ENCODE data around the gene CYYR1. TPM values are rescaled to one million over a fixed set of nuclear protein-coding genes. Genes with fewer than 3 reads are reported as not detected.

CYYR1 gene
- total RNA-seq, 1 donor from 2014 or later, result 21.6 TPM

GRCh38 chr21:26508903-26509302, 64.2 kb downstream of the CYYR1 start:
- no peak overlapping the region for H3K27ac Mint-ChIP-seq
- H3K9me3 Mint-ChIP-seq, result no peaks in the 10 kb centered on the region
- TF ChIP-seq, protein P1, sequence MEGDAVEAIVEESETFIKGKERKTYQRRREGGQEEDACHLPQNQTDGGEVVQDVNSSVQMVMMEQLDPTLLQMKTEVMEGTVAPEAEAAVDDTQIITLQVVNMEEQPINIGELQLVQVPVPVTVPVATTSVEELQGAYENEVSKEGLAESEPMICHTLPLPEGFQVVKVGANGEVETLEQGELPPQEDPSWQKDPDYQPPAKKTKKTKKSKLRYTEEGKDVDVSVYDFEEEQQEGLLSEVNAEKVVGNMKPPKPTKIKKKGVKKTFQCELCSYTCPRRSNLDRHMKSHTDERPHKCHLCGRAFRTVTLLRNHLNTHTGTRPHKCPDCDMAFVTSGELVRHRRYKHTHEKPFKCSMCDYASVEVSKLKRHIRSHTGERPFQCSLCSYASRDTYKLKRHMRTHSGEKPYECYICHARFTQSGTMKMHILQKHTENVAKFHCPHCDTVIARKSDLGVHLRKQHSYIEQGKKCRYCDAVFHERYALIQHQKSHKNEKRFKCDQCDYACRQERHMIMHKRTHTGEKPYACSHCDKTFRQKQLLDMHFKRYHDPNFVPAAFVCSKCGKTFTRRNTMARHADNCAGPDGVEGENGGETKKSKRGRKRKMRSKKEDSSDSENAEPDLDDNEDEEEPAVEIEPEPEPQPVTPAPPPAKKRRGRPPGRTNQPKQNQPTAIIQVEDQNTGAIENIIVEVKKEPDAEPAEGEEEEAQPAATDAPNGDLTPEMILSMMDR (conservative IDR thresholded peaks at IDR 0.05), result no peak
- H3K4me3 Mint-ChIP-seq, result no peak overlapping the region
- no peaks in the 10 kb centered on the region for H3K27me3 Mint-ChIP-seq
- no peaks in the 10 kb centered on the region for H3K36me3 Mint-ChIP-seq
- no peak for DNase-seq (ENCODE audit: extremely low spot score, unreplicated experiment)
- H3K4me1 Mint-ChIP-seq (ENCODE audit: unreplicated experiment), result peaks cover 4% of the 10 kb centered on the region

DNA sequence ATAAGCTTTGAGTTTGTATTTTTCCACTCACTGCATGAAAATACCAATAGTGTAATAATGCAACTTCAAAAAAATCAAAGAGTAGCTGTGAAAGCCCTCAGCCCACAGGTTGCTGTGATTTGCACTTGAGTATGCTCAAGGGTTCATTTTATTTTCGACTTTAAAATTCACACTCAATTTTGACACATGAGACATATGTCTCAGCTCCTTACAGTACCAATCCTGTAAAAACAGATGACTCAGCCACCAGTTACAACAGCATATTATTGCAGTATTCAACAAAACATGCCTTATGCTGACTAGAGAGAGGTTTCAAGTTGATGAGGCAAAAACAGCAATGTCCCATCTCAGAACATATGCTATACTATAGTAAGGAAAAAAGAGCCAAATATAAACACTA, 66.1 kb downstream of the CYYR1 start:
- H3K4me1 Mint-ChIP-seq (ENCODE audit: unreplicated experiment), result peaks cover 4% of the 10 kb centered on the region
- H3K27me3 Mint-ChIP-seq, result no peaks in the 10 kb centered on the region
- no peak overlapping the region for H3K27ac Mint-ChIP-seq
- TF ChIP-seq, protein P1 (conservative IDR thresholded peaks at IDR 0.05), result no peak
- no peak for DNase-seq (ENCODE audit: extremely low spot score, unreplicated experiment)
- H3K36me3 Mint-ChIP-seq, result no peaks in the 10 kb centered on the region
- no peaks in the 10 kb centered on the region for H3K9me3 Mint-ChIP-seq
- no peak overlapping the region for H3K4me3 Mint-ChIP-seq

GRCh38 chr21:26505211-26505610, 67.9 kb downstream of the CYYR1 start:
- TF ChIP-seq, protein P1 (conservative IDR thresholded peaks at IDR 0.05), result no peak
- peaks cover 4% of the 10 kb centered on the region for H3K4me1 Mint-ChIP-seq (ENCODE audit: unreplicated experiment)
- no peak for DNase-seq (ENCODE audit: extremely low spot score, unreplicated experiment)
- H3K4me3 Mint-ChIP-seq, result no peak overlapping the region
- H3K27ac Mint-ChIP-seq, result no peak overlapping the region
- H3K36me3 Mint-ChIP-seq, result peaks cover 6% of the 10 kb centered on the region
- H3K9me3 Mint-ChIP-seq, result no peaks in the 10 kb centered on the region
- H3K27me3 Mint-ChIP-seq, result no peaks in the 10 kb centered on the region

- DNase-seq (ENCODE audit: extremely low spot score, unreplicated experiment), result no peak
- peaks cover 6% of the 10 kb centered on the region for H3K36me3 Mint-ChIP-seq
- H3K27ac Mint-ChIP-seq, result no peak overlapping the region
- H3K27me3 Mint-ChIP-seq, result peaks cover under 1% of the 10 kb centered on the region
- peaks cover under 1% of the 10 kb centered on the region for H3K9me3 Mint-ChIP-seq
- TF ChIP-seq, protein P1 (conservative IDR thresholded peaks at IDR 0.05), result no peak
- H3K4me3 Mint-ChIP-seq, result no peak overlapping the region
- peaks cover 4% of the 10 kb centered on the region for H3K4me1 Mint-ChIP-seq (ENCODE audit: unreplicated experiment)
Observed at GRCh38 chr21:26503414-26503813, 69.7 kb downstream of the CYYR1 start.

DNA sequence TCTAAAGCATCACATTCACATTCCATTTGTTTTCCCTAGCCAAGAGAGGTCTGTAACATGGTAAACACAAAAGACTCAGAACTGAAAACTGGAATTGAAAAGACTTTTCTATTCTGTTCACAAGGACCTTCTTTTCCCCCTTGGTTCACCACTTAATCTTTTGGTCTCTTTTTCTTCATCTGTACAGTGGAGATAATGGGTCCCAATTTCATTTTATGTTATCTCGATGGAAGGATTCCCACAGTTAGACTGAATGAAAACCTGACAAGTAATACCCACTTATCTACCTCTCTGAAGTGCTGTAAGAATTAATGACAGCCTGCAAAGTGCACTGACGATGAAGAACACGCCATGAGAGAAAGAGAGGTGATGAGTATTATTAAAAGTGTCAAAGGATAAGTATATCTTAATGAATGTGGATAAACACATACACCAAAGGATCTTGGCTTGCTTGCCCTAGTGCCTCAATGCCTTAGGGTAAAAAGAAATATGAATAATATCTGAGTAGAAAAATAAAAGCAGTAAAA, 71.5 kb downstream of the CYYR1 start:
- no peak for DNase-seq (ENCODE audit: extremely low spot score, unreplicated experiment)
- peaks cover 4% of the 10 kb centered on the region for H3K27me3 Mint-ChIP-seq
- H3K36me3 Mint-ChIP-seq, result peaks cover 9% of the 10 kb centered on the region
- H3K4me3 Mint-ChIP-seq, result no peak overlapping the region
- H3K4me1 Mint-ChIP-seq (ENCODE audit: unreplicated experiment), result peaks cover 4% of the 10 kb centered on the region
- no peak overlapping the region for H3K27ac Mint-ChIP-seq
- TF ChIP-seq, protein P1 (conservative IDR thresholded peaks at IDR 0.05), result no peak
- H3K9me3 Mint-ChIP-seq, result peaks cover 4% of the 10 kb centered on the region

DNA sequence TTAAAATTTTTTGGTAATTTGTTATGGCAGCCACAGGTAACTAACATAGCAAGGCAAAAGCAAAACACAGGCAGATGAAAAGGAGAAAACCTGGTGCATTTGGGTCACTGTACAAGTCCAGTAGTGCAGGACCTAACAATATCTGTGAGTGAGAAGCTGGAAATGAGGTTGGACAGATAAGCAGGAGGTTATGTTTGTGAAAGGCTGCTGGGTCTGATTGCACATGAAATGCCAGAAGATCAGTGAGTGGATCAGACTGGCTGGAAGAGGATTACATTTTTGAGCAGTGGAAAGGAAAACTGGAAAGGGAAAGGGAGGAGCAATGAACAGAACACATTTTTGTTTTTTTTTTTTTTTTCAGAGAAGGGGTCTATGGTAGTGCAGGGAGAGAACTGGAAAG, 73.6 kb downstream of the CYYR1 start:
- H3K4me1 Mint-ChIP-seq (ENCODE audit: unreplicated experiment), result no peaks in the 10 kb centered on the region
- peaks cover 4% of the 10 kb centered on the region for H3K9me3 Mint-ChIP-seq
- H3K27ac Mint-ChIP-seq, result no peak overlapping the region
- DNase-seq (ENCODE audit: extremely low spot score, unreplicated experiment), result no peak
- peaks cover 12% of the 10 kb centered on the region for H3K36me3 Mint-ChIP-seq
- H3K27me3 Mint-ChIP-seq, result peaks cover 4% of the 10 kb centered on the region
- TF ChIP-seq, protein P1 (conservative IDR thresholded peaks at IDR 0.05), result no peak
- no peak overlapping the region for H3K4me3 Mint-ChIP-seq
